Stimulated activated CD4-positive, alpha-beta T cell treated with anti-CD3 and anti-CD28 coated beads, Interleukin-4, amount 100 ng/mL, for 4 hours (primary cell): ENCODE measurements around the gene TBC1D2.
A peak's percentile ranks its signal among the peaks of the same experiment; 100 is the strongest.
"Not testable (repeated sequence)": the region's sequence is repeated elsewhere in the genome, so short reads cannot be mapped to it uniquely, and the experiment has no call there.

Experiments used
- DNase-seq, 2 experiments: peaks; one replicate each; pipeline ENCODE4 v3.0.0-alpha.2; 2020

Gene TBC1D2

GRCh38 chr9:98255578-98256296 is at the start of gene TBC1D2:
TBC1D2 (minus strand) TSS chr9:98255649; CDS start chr9:98255541, 108 bp downstream.
- DNase-seq: peak; percentile 96 to 98

- no peak for DNase-seq
Observed at GRCh38 chr9:98304381-98304780, 48.9 kb upstream of the TBC1D2 start.

GRCh38 chr9:98303633-98304125 is 48.2 kb upstream of the TBC1D2 start:
- DNase-seq: no peak

GRCh38 chr9:98302938-98303632 is 47.6 kb upstream of the TBC1D2 start:
- no peak for DNase-seq

GRCh38 chr9:98302150-98302549 is 46.7 kb upstream of the TBC1D2 start:
- no peak for DNase-seq

- no peak for DNase-seq
Observed at GRCh38 chr9:98300611-98301010, 45.2 kb upstream of the TBC1D2 start.

GRCh38 chr9:98298476-98298875 is 43.0 kb upstream of the TBC1D2 start:
- DNase-seq: no peak

GRCh38 chr9:98295824-98296223 is 40.4 kb upstream of the TBC1D2 start:
- no peak for DNase-seq

- DNase-seq: no peak
Observed at GRCh38 chr9:98291820-98292219, 36.4 kb upstream of the TBC1D2 start.

- DNase-seq: no peak
Observed at GRCh38 chr9:98290411-98290810, 35.0 kb upstream of the TBC1D2 start.

GRCh38 chr9:98289614-98290201 is 34.3 kb upstream of the TBC1D2 start:
- DNase-seq: no peak

- DNase-seq: no peak
Observed at GRCh38 chr9:98288881-98289280, 33.4 kb upstream of the TBC1D2 start.

- DNase-seq: no peak
Observed at GRCh38 chr9:98287384-98287783, 31.9 kb upstream of the TBC1D2 start.

GRCh38 chr9:98285446-98285845 is 30.0 kb upstream of the TBC1D2 start:
- no peak for DNase-seq

GRCh38 chr9:98284754-98285153 is 29.3 kb upstream of the TBC1D2 start:
- DNase-seq: no peak

GRCh38 chr9:98283143-98283542 is 27.7 kb upstream of the TBC1D2 start:
- DNase-seq: not testable (repeated sequence)

- no peak for DNase-seq
Observed at GRCh38 chr9:98281281-98281680, 25.8 kb upstream of the TBC1D2 start.

GRCh38 chr9:98280574-98280973 is 25.1 kb upstream of the TBC1D2 start:
- no peak for DNase-seq

- no peak for DNase-seq
Observed at GRCh38 chr9:98280162-98280561, 24.7 kb upstream of the TBC1D2 start.

GRCh38 chr9:98276907-98277469 is 21.5 kb upstream of the TBC1D2 start:
- no peak for DNase-seq

- DNase-seq: no peak
Observed at GRCh38 chr9:98275159-98275558, 19.7 kb upstream of the TBC1D2 start.

GRCh38 chr9:98272083-98272482 is 16.6 kb upstream of the TBC1D2 start:
- DNase-seq: no peak

- no peak for DNase-seq
Observed at GRCh38 chr9:98271479-98271878, 16.0 kb upstream of the TBC1D2 start.

GRCh38 chr9:98270284-98270683 is 14.8 kb upstream of the TBC1D2 start:
- not testable (repeated sequence) for DNase-seq
